HL-60/S4 treated with retinoic acid at 250 ng/mL for 4 days and 3 days (cell line): Measurements from ENCODE around the gene RAET1E.
"Not testable (repeated sequence)": the region's sequence is repeated elsewhere in the genome, so short reads cannot be mapped to it uniquely, and the experiment has no call there.

ENCODE experiments used
- in situ Hi-C: fragments of 300-500 bp; cut with MboI; formaldehyde crosslinking; loops from 2 replicates; pipeline ENCODE4 v1.7.0; 2022; ENCODE audit warnings: low sequenced_read_pairs

RAET1E gene

GRCh38 chr6:149896491-149896890, 1.4 kb downstream of the RAET1E start:
- in situ Hi-C loops = no loop called here

- in situ Hi-C loops = no loop called here
These were observed 2.1 kb downstream of the RAET1E start for GRCh38 chr6:149895833-149896271.

GRCh38 chr6:149895048-149895590, 2.8 kb downstream of the RAET1E start:
- in situ Hi-C loops = no loop called here

GRCh38 chr6:149891864-149892263, 6.0 kb downstream of the RAET1E start:
- in situ Hi-C loops = not testable (repeated sequence)

GRCh38 chr6:149891259-149891658, 6.7 kb downstream of the RAET1E start:
- in situ Hi-C loops = no loop called here

- in situ Hi-C loops = no loop called here
These were observed 7.3 kb downstream of the RAET1E start for GRCh38 chr6:149890629-149891045.

- in situ Hi-C loops = no loop called here
These were observed 8.6 kb downstream of the RAET1E start for GRCh38 chr6:149889326-149889725.

GRCh38 chr6:149888659-149889058, 9.3 kb downstream of the RAET1E start:
- in situ Hi-C loops = no loop called here

GRCh38 chr6:149888093-149888492, 9.8 kb downstream of the RAET1E start:
- in situ Hi-C loops = no loop called here

- in situ Hi-C loops = no loop called here
These were observed 10.6 kb downstream of the RAET1E start for GRCh38 chr6:149887343-149887742.

GRCh38 chr6:149885888-149886287, 12.0 kb downstream of the RAET1E start:
- in situ Hi-C loops = no loop called here

- in situ Hi-C loops = no loop called here
These were observed 13.3 kb downstream of the RAET1E start for GRCh38 chr6:149884617-149885016.

- in situ Hi-C loops = no loop called here
These were observed 13.7 kb downstream of the RAET1E start for GRCh38 chr6:149884215-149884614.

- in situ Hi-C loops = no loop called here
These were observed 16.1 kb downstream of the RAET1E start for GRCh38 chr6:149881860-149882259.

- in situ Hi-C loops = no loop called here
These were observed 16.7 kb downstream of the RAET1E start for GRCh38 chr6:149881066-149881766.

GRCh38 chr6:149877659-149878058, 20.3 kb downstream of the RAET1E start:
- in situ Hi-C loops = no loop called here

- in situ Hi-C loops = no loop called here
These were observed 21.5 kb downstream of the RAET1E start for GRCh38 chr6:149876241-149876933.

- in situ Hi-C loops = no loop called here
These were observed 25.7 kb downstream of the RAET1E start for GRCh38 chr6:149872233-149872632.

GRCh38 chr6:149871182-149871581, 26.7 kb downstream of the RAET1E start:
- in situ Hi-C loops = no loop called here

- in situ Hi-C loops = no loop called here
These were observed 28.5 kb downstream of the RAET1E start for GRCh38 chr6:149869275-149869892.

- in situ Hi-C loops = no loop called here
These were observed 29.9 kb downstream of the RAET1E start for GRCh38 chr6:149867876-149868640.
